Fibroblast of villous mesenchyme (primary cell): Measurements from ENCODE around the gene CCT3. TPM values are rescaled to one million over a fixed set of nuclear protein-coding genes. Genes with fewer than 3 reads are reported as not detected.

Source experiments
- DNase-seq: peaks from one replicate; pipeline ENCODE4 v3.0.0-alpha.2; 2010; ENCODE audit warnings: low read depth
- H3K4me3 ChIP-seq: 2 replicates; pipeline ENCODE4 v1.5.1; 2011; ENCODE audit warnings: low read depth, mild to moderate bottlenecking, low read length
- total RNA-seq: library from RNA; depleted of rRNA; stranded (reverse); fragments of >200 nt; gene quantifications from 2 replicates; pipeline ENCODE4 v1.2.3, GENCODE V29; 2012
- TF ChIP-seq, protein P1 (sequence below): IDR thresholded peaks from 2 replicates; pipeline ENCODE4 v1.5.1; 2012; ENCODE audit warnings: low read depth, mild to moderate bottlenecking, low read length; ENCODE audit not compliant: insufficient read depth

Gene CCT3
- total RNA-seq, 1 donor: 431 TPM

DNA sequence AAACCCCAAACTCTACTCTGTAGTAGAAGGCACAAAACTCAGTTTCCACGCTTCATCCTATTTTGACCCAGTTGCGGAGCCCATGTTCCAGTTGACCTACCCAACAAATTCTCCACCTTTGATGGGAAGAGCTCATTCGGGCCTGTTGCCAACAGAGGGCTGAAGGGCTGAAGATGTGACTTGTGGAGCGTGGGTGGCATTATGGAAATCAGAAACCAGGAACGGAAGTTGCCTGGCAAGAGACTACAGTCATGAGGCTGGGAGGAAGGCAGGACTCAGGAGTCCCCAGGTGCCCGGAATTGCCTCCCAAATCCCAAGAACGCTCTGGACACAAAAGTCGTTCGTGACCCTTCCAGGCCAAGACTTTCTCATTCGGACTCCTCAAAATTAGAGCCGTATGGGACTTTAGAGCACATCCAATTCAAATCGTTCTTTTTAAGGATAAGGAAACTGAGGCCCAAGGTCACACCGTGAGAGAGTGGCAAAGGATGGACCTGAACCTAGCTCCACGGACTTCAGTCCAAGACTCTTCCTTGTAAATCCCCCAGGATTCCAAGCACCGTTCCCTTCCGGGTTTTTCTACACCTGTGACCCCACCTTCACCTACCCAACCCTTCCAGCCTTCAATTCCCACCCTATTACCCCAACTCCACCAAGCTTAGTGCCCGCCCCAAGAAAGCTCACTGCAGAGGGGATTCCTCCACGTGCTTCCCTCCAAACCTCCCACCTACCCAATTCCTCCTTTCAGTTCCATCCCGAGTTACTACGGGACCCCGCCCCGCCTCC lies 56.2 kb downstream of the CCT3 start:
- DNase-seq: no peak
- TF ChIP-seq, protein P1, sequence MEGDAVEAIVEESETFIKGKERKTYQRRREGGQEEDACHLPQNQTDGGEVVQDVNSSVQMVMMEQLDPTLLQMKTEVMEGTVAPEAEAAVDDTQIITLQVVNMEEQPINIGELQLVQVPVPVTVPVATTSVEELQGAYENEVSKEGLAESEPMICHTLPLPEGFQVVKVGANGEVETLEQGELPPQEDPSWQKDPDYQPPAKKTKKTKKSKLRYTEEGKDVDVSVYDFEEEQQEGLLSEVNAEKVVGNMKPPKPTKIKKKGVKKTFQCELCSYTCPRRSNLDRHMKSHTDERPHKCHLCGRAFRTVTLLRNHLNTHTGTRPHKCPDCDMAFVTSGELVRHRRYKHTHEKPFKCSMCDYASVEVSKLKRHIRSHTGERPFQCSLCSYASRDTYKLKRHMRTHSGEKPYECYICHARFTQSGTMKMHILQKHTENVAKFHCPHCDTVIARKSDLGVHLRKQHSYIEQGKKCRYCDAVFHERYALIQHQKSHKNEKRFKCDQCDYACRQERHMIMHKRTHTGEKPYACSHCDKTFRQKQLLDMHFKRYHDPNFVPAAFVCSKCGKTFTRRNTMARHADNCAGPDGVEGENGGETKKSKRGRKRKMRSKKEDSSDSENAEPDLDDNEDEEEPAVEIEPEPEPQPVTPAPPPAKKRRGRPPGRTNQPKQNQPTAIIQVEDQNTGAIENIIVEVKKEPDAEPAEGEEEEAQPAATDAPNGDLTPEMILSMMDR: no peak
- H3K4me3 ChIP-seq: peak overlapping the region; percentile 71

DNA sequence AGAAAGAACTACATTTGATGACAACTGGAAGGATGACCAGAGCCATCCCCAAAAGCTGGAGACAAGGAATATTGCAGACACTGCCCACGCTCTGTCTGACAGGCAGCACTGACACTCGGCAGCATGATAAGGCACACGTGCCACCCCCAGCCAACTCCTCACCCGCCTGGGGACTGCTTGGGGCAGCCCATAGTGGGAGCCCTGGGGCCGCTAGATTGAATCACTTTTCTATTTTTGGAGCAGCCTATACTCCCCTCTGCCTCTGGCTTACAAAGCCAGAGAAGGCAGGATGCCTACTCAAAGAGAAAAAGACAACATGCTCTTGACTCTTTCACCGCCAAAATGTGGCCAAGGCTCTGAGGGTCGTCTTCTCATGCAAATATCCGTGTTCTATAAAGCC lies 56.8 kb downstream of the CCT3 start:
- no peak for DNase-seq
- peak overlapping the region; percentile 71 for H3K4me3 ChIP-seq
- TF ChIP-seq, protein P1: no peak

GRCh38 chr1:156279837-156280236 lies 58.3 kb downstream of the CCT3 start:
- TF ChIP-seq, protein P1: no peak
- H3K4me3 ChIP-seq: no peak overlapping the region
- DNase-seq: no peak

DNA sequence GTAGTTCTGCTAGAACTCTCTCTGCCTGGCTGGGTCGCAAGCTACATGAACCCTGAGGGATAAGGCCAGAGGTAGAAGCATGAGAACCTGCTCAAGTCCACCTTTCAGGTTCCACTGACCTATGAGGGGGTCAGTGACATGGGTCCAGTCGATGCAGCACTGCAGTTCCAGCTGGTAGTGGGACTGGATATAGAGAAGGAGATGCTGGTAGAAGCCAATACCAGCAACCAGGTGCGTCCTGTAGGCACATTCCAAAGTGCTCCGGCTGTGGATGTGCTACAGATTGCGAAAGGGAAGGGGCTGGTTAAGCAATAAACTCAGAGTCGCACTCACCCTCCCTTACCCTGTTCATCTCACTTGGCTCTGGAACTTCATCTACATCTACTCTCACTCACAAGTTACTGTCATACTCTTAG lies 61.1 kb downstream of the CCT3 start:
- H3K4me3 ChIP-seq: no peak overlapping the region
- TF ChIP-seq, protein P1: no peak
- DNase-seq: peak; percentile 60

- DNase-seq: peak; percentile 58
- TF ChIP-seq, protein P1: no peak
- H3K4me3 ChIP-seq: no peak overlapping the region
Measured at GRCh38 chr1:156276532-156276931, 61.6 kb downstream of the CCT3 start.

GRCh38 chr1:156270314-156270713 lies 67.8 kb downstream of the CCT3 start:
- H3K4me3 ChIP-seq: no peak overlapping the region
- DNase-seq: no peak
- TF ChIP-seq, protein P1: no peak

DNA sequence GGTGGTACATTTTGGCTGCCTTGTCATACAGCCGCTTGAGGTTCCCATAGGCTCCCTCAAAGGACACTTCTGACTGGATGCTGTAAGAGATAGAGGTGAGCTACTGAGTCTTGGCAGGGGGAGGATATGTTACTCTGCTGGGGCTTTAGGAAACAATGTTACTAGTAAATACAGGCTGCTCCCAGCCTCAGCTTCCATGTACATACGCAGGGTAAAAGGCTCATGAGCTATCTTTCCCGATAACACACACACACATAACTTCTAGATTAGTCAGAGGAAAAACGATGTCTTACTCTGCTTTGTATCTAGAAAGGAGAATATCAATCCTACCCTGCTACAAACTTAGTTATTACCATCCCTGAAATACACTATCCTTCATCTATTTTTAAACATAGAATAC lies 69.8 kb downstream of the CCT3 start:
- TF ChIP-seq, protein P1: no peak
- no peak overlapping the region for H3K4me3 ChIP-seq
- no peak for DNase-seq
